NCI-H524 (cell line): Measurements from ENCODE around the gene ULK3.
A peak's percentile ranks its signal among the peaks of the same experiment; 100 is the strongest.

Experiments
- DNase-seq, 2 experiments: peaks; one replicate each; lab custom pipeline; 2025; lab: John Stamatoyannopoulos, UW

The ULK3 gene

DNA sequence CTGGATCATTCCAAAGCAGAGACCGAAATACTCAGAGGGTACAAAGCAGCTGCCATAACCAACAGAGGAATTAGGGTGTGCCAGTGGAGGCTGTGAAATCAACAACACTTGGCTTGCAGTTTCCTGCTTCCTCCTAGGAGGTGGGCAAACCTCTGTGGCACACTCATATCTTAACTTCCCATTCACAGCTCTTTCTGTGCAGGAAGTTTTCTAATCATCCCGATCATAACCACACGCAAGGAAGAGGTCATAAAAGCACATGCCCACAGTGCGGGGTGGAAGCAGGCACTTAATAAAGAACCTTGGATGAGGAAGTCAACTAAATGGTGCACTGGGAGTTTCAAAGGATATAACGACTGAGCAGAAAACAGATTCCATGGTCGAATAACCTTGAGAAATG lies 25.1 kb upstream of the ULK3 start:
- DNase-seq = no peak

DNA sequence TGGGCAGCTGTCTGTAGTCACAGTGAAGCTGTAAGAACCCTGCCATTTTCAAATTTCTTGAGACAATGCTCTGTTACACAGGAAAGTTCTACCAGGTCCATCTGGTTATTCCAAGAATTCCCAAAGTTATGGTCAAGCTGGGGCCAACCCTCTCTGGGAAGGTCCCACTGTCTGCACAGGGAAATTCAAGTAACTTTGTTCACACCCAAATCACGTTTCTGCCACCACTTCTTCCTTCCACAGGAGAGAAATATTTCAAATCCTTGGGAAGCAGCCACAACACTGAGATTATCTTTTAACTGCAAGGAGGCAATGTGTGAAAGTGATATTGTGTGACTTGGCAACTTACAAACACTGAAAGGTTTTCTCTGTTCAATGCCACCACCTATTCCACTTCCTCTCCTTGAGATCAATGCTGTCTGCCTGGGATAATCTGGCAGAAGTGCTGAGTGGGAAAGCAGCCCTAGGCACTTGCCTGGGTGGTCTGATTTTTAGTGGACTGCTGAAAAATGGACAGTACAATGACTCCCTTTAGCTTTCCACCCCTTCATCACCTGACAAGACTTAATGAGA lies 24.6 kb upstream of the ULK3 start:
- no peak for DNase-seq

GRCh38 chr15:74866090-74866489 lies 23.1 kb upstream of the ULK3 start:
- DNase-seq = no peak

GRCh38 chr15:74865316-74865715 lies 22.4 kb upstream of the ULK3 start:
- DNase-seq = no peak

DNA sequence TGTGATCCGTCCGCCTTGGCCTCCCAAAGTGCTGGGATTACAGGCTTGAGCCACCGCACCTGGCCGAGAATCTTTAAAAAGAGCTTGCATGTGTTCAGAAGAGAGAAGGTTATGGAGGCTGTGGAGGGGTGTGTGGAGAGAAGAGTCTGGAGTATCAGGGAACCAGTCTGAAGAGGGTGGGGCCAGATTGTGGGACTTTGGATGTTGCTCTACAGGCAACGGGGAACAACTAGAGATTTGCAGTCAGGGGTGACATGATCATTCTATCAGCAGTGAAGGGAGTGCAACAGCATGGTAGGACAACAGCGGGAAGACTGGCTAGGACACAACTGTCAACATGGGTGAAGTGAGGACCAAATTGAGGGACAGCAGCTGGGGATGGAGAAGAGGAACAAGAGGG lies 21.3 kb upstream of the ULK3 start:
- no peak for DNase-seq

DNA sequence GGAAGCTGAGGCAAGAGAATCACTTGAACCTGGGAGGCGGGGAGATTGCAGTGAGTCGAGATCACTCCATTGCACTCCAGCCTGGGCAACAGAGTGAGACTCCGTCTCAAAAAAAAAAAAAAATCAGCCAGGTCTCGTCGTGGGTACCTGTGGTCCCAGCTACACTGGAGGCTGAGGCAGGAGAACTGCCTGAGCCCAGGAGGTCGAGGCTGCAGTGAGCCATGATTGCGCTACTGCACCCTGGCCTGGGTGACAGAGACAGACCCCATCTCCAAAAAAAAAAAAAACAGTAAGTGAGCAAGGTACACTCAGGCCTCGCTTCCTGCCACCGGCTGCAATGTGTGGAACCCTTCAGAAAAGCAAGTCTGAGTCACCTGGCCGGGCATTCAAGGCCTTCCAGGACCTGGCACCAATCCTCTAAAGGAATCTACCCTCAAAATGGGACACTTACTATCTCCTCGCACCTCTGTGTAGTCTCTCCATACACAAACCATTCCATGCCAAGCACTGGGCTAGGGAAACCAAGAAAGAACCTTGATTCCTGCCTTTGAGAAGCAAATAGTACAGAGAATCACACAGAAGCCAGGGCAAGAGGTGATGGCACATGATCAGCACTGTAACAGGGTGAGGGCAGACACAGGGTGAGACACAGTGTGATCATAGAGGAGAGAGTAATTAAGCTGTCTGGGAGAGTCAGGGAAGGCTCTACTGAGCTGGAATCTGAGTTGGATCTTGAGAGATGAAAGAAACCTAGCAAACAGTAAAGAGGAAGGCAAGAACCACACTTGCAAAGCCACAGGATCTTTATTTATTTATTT lies 20.5 kb upstream of the ULK3 start:
- no peak for DNase-seq

- no peak for DNase-seq
These were observed 15.4 kb upstream of the ULK3 start for GRCh38 chr15:74858369-74858740.

GRCh38 chr15:74857671-74858368 lies 14.9 kb upstream of the ULK3 start:
- no peak for DNase-seq

DNA sequence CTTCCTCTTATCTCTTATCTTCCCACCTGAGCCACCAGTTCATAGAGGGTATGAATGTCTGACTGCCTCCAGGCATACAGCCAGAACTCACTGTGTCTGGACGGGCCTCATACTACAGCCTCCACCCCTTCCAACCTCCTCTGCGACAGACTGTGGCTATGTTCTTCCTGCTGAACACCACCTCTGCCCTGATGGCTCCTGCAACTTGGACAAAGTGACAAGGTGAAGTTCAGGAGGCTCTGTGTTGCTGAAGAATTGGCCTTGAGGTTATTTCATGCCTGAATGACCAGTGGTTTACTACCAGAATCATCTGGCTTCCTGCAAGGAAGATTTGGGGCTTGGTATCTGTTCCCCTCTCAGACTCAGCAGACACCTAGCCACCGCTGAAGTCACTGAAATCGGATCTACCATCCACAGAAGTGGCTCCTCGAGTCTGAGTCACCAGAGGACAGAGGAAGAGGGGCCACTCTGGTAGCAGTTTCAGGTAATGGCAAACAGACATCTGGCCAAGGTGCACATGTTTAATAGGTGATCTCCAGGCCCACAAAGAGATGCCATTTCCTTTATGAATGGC lies 14.2 kb upstream of the ULK3 start:
- DNase-seq = no peak

- no peak for DNase-seq
These were observed 13.6 kb upstream of the ULK3 start for GRCh38 chr15:74856537-74856936.

DNA sequence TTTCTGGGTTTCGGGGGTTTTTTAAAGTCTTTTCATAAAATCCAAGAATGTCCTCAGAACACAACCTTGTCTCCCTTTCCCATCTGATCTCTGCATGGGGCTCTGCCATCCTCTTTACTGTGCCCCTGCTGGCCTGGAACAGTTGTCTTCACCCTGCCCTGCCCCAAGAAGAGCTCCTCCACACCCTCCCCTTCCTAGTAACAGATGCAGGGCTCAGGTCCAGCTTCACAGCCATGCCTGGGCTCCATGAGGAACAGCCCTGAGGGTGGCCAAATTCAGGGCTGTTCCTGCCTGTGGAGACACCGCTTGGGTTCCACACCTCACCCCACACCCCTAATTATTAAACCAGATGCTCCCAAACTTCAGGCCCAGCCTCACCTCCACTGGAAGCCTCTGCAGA lies 12.9 kb upstream of the ULK3 start:
- peak in 1 of 2 experiments; percentile 25 for DNase-seq

GRCh38 chr15:74854453-74855022 lies 11.6 kb upstream of the ULK3 start:
- no peak for DNase-seq

GRCh38 chr15:74851960-74852359 lies 9.0 kb upstream of the ULK3 start:
- DNase-seq = no peak

- no peak for DNase-seq
These were observed 7.4 kb upstream of the ULK3 start for GRCh38 chr15:74850393-74850792.

- no peak for DNase-seq
These were observed 4.5 kb upstream of the ULK3 start for GRCh38 chr15:74847432-74847831.

- DNase-seq = no peak
These were observed 2.6 kb upstream of the ULK3 start for GRCh38 chr15:74845581-74845980.

DNA sequence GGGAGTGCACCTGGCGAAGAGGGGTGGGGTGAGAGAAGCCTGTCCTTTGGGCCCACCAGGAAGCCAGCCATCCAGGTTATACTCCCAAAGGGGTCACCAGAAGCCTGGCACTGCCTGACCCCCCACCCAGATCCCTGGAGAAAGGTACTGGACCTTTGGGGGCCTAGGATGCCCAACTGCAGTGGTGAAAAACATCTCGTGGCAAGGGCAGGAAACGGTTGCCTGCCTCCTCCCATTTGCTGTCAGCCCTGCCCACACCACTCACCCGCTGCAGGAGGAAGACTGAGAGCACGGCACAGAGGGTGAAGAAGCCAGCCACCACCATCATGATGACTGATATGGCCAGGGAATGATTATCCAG lies 2.2 kb upstream of the ULK3 start:
- DNase-seq = no peak

DNA sequence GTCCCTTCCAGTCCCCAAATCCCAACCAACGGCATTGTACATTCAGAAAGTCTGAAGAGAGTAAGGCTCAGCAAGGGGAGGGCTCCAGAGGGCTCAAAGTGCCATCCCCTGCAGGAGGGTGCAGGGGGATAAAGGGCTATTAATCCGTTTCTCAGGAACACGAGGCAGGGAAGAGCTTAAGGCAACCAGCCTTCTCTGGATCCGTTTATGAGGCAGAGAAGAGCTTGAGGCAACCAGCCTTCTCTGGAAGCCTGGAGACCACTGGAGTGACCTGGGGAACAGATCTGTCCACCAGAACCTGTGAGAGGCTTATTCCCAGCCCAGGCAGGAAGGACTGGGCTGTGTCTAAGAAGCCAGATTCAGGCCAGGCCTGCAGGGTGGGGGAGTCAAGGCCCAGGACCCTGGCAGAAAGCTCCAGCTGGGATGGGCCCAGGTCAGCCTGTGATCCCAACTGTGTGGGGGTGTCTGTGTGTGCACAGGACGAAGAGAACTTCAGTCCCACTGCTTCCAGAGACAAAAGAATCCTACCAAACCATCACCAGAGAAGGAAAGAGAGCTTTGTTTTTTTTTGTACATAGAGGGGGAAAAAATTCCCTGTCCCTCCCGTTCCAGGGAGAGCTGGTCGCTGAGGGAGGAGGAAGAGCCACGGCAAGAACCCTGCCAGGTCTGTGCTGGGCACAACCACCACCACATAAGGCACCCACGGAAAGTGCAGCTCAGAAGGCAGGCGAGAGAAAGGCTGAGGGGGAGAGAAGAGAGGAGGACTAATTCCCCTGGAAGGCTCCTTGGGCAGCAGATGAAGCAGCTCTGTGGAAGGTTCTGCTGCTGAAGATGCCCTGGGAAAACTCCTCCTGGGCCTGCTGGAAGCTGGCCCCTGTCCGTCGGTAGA lies 1.6 kb upstream of the ULK3 start:
- peak; percentile 15 to 55 for DNase-seq

- no peak for DNase-seq
These were observed 939 bp upstream of the ULK3 start for GRCh38 chr15:74843891-74844299.

DNA sequence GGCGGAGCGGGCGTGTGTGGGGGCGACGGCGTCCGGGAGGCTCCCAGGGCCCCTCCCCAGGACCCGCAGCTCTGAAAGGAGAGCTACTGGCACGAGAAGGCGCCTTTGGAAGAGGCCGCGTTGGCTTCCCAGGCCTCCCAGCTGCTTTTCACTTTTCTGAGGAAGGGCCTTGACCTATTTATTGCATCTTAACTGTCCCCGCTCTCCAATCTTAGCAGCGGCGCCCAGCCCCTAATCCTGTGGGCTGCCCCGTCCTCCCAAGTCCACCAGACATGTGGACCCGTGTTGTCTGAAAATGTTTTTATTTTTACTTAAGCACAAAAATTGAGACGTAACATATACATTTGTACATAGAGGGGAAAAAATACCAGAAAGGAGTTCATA lies 481 bp upstream of the ULK3 start:
- DNase-seq = no peak

DNA sequence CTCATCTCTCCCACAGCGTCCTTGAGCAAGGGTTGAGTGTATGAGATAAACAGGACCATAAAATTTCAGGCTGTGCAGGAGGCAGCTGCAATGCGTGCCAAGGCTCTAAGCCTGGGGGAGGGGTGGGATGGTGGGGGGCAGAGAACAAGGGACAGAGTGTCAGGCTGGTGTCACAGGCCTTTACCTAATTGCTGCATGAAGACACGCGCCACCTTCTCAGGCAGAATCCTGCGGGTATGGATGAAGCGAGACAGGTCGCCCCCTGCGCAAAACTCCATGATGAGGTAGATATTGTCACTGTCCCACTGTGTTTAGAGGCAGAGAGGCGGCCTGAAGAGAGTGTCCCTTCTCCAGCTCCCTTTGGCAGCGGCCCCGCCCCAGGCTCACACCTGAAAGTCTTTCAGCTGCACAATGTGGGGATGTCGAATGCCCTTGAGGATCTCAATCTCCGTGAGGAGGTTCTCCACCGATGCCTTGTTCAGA lies 1.0 kb downstream of the ULK3 start:
- DNase-seq = no peak
